GM21381 (cell line): ENCODE results near the gene HS3ST5.

Experiments
- ATAC-seq: cut with Tn5 transposase; IDR thresholded peaks from one replicate; pipeline ENCODE4 v1.9.1; 2021; ENCODE audit warnings: mild to moderate bottlenecking, moderate library complexity; ENCODE audit not compliant: unreplicated experiment

The HS3ST5 gene

GRCh38 chr6:114342826-114343781 lies at the start of gene HS3ST5:
TSS of gene HS3ST5 (minus strand) at chr6:114343023. CDS start at chr6:114062845, 280,178 bp downstream.
- ATAC-seq: no peak

- ATAC-seq: no peak
Measured at GRCh38 chr6:114390176-114390575, 47.4 kb upstream of the HS3ST5 start.

- no peak for ATAC-seq
Measured at GRCh38 chr6:114389111-114389510, 46.3 kb upstream of the HS3ST5 start.

GRCh38 chr6:114382406-114382805 lies 39.6 kb upstream of the HS3ST5 start:
- ATAC-seq: no peak

- ATAC-seq: no peak
Measured at GRCh38 chr6:114377881-114378280, 35.1 kb upstream of the HS3ST5 start.

- no peak for ATAC-seq
Measured at GRCh38 chr6:114376611-114377175, 33.9 kb upstream of the HS3ST5 start.

- ATAC-seq: no peak
Measured at GRCh38 chr6:114375541-114376192, 32.8 kb upstream of the HS3ST5 start.

GRCh38 chr6:114367315-114367961 lies 24.6 kb upstream of the HS3ST5 start:
- no peak for ATAC-seq

- no peak for ATAC-seq
Measured at GRCh38 chr6:114366899-114367298, 24.1 kb upstream of the HS3ST5 start.

- ATAC-seq: no peak
Measured at GRCh38 chr6:114364301-114364700, 21.5 kb upstream of the HS3ST5 start.

- ATAC-seq: no peak
Measured at GRCh38 chr6:114362957-114363356, 20.1 kb upstream of the HS3ST5 start.

- ATAC-seq: no peak
Measured at GRCh38 chr6:114362396-114362795, 19.6 kb upstream of the HS3ST5 start.

GRCh38 chr6:114361036-114361435 lies 18.2 kb upstream of the HS3ST5 start:
- ATAC-seq: no peak

- ATAC-seq: no peak
Measured at GRCh38 chr6:114355300-114355699, 12.5 kb upstream of the HS3ST5 start.

GRCh38 chr6:114354482-114354881 lies 11.7 kb upstream of the HS3ST5 start:
- ATAC-seq: no peak

- ATAC-seq: no peak
Measured at GRCh38 chr6:114346451-114346850, 3.6 kb upstream of the HS3ST5 start.

GRCh38 chr6:114344971-114345275 lies 2.1 kb upstream of the HS3ST5 start:
- no peak for ATAC-seq

- no peak for ATAC-seq
Measured at GRCh38 chr6:114344246-114344970, 1.6 kb upstream of the HS3ST5 start.

GRCh38 chr6:114343782-114344144 lies 940 bp upstream of the HS3ST5 start:
- no peak for ATAC-seq

GRCh38 chr6:114342086-114342825 lies 567 bp downstream of the HS3ST5 start:
- no peak for ATAC-seq
